H1 (cell line): ENCODE results near the gene RHOG. TPM values are rescaled to one million over a fixed set of nuclear protein-coding genes. Genes with fewer than 3 reads are reported as not detected.
A peak's percentile ranks its signal among the peaks of the same experiment; 100 is the strongest.

Experiments used
- ASH2L ChIP-seq: fragments of 200-600, 300-600 bp; sonication (generic); IDR thresholded peaks from one replicate; pipeline ENCODE4 v1.7.1; 2017; ENCODE audit warnings: low read length
- BACH1 ChIP-seq: IDR thresholded peaks from 2 replicates; pipeline ENCODE4 v1.6.1; 2012; ENCODE audit warnings: low read length, improper control_type of control experiment
- BCL11A ChIP-seq, 2 experiments: IDR thresholded peaks; one replicate each; pipeline ENCODE4 v1.6.1; 2011; ENCODE audit warnings: low read depth in 2 of 2, low read length in 2 of 2, mild to moderate bottlenecking in 2 of 2
- BRCA1 ChIP-seq: IDR thresholded peaks from 2 replicates; pipeline ENCODE4 v1.6.1; 2012; ENCODE audit warnings: low read depth, low read length, improper control_type of control experiment
- CBX5 ChIP-seq: fragments of 300-800, 300-1000 bp; sonication (generic); IDR thresholded peaks from 2 replicates; pipeline ENCODE4 v1.7.1; 2016; ENCODE audit warnings: antibody characterized with exemption, low read length, low read depth
- CBX8 ChIP-seq: fragments of 300-800, 300-1000 bp; sonication (generic); IDR thresholded peaks from 2 replicates; pipeline ENCODE4 v1.7.1; 2016; ENCODE audit warnings: low read depth, low read length, borderline replicate concordance
- CEBPB ChIP-seq: IDR thresholded peaks from 2 replicates; pipeline ENCODE4 v1.6.1; 2012; ENCODE audit warnings: low read depth, low read length
- CHD2 ChIP-seq: IDR thresholded peaks from 2 replicates; pipeline ENCODE4 v1.6.1; 2012; ENCODE audit warnings: low read length, improper control_type of control experiment
- HDAC6 ChIP-seq: IDR thresholded peaks from one replicate; pipeline ENCODE4 v1.7.1; 2012; ENCODE audit warnings: low read depth, mild to moderate bottlenecking, inconsistent platforms, low read length, moderate library complexity
- JUND ChIP-seq: IDR thresholded peaks from 2 replicates; pipeline ENCODE4 v1.6.1; 2011; ENCODE audit warnings: mild to moderate bottlenecking, improper control_type of control experiment, low read length
- KDM4A ChIP-seq: IDR thresholded peaks from one replicate; pipeline ENCODE4 v1.7.1; 2012; ENCODE audit warnings: low read depth, mild to moderate bottlenecking, moderate library complexity, low read length, inconsistent platforms; ENCODE audit not compliant: severe bottlenecking
- MAFK ChIP-seq: IDR thresholded peaks from 2 replicates; pipeline ENCODE4 v1.6.1; 2012; ENCODE audit warnings: low read depth, mild to moderate bottlenecking, improper control_type of control experiment, low read length
- NANOG ChIP-seq: IDR thresholded peaks from 2 replicates; pipeline ENCODE4 v1.6.1; 2011; ENCODE audit warnings: low read length, low read depth, mild to moderate bottlenecking, inconsistent platforms; ENCODE audit not compliant: insufficient read depth, poor library complexity, severe bottlenecking
- NRF1 ChIP-seq: IDR thresholded peaks from 2 replicates; pipeline ENCODE4 v1.6.1; 2011; ENCODE audit warnings: mild to moderate bottlenecking, low read depth, low read length, improper control_type of control experiment
- PHF8 ChIP-seq: fragments of 200-600 bp; sonication (generic); conservative IDR thresholded peaks from 2 replicates; pipeline ENCODE4 v1.7.1; 2012; ENCODE audit warnings: low read depth, mild to moderate bottlenecking, inconsistent platforms, low read length, moderate library complexity
- POLR2AphosphoS5 ChIP-seq: IDR thresholded peaks from 2 replicates; pipeline ENCODE4 v1.6.1; 2011; ENCODE audit warnings: low read depth, low read length
- RXRA ChIP-seq: IDR thresholded peaks from 2 replicates; pipeline ENCODE4 v1.6.1; 2011; ENCODE audit warnings: low read depth, mild to moderate bottlenecking, low read length, moderate library complexity; ENCODE audit not compliant: insufficient read depth
- SIN3A ChIP-seq, 2 experiments: IDR thresholded peaks in 1 of 2; conservative IDR thresholded peaks in 1 of 2; 2 replicates each; pipeline ENCODE4 v1.6.1; 2011 to 2012; ENCODE audit warnings: low read length in 2 of 2, improper control_type of control experiment in 1 of 2, low read depth in 1 of 2, mild to moderate bottlenecking in 1 of 2
- SP2 ChIP-seq: IDR thresholded peaks from 2 replicates; pipeline ENCODE4 v1.6.1; 2012; ENCODE audit warnings: mild to moderate bottlenecking, low read length, inconsistent platforms
- TCF12 ChIP-seq: IDR thresholded peaks from 2 replicates; pipeline ENCODE4 v1.6.1; 2011; ENCODE audit warnings: low read depth, mild to moderate bottlenecking, low read length
- polyA plus RNA-seq, 7 experiments: library from polyadenylated mRNA; depleted of rRNA in 3 of 7; stranded (reverse) in 5 of 7; unstranded in 2 of 7; fragments of >200 nt in 5 of 7; fragments of 200-250 nt in 2 of 7; gene quantifications; 1 replicate in 5 of 7; 2 replicates in 1 of 7; 4 replicates in 1 of 7; pipeline versions ENCODE4 v1.2.1 to v1.2.3, GENCODE V29; 2011 to 2013; ENCODE audit warnings: missing spikeins in 2 of 7, mixed read lengths in 2 of 7
- total RNA-seq: library from RNA; stranded (reverse); fragmentation: NEBNext Ultra II Directional; extraction: Animal tissue kit (Norgen Biotek cat#: 25700); gene quantifications from 2 replicates; pipeline ENCODE4 v1.2.1, GENCODE V29; 2021
- TF ChIP-seq, protein P1 (sequence below): IDR thresholded peaks from 2 replicates; pipeline ENCODE4 v1.6.1; 2011; ENCODE audit warnings: low read length, improper control_type of control experiment
- TF ChIP-seq, protein P2 (sequence below): IDR thresholded peaks from 2 replicates; pipeline ENCODE4 v1.6.1; 2012; ENCODE audit warnings: low read length, inconsistent platforms

RHOG gene
- total and polyA plus RNA-seq, 2 of the 8 experiments (the other 6 are each of a cell fraction or from before 2014, with no cell fraction given): 28.3 to 69.6 TPM

DNA sequence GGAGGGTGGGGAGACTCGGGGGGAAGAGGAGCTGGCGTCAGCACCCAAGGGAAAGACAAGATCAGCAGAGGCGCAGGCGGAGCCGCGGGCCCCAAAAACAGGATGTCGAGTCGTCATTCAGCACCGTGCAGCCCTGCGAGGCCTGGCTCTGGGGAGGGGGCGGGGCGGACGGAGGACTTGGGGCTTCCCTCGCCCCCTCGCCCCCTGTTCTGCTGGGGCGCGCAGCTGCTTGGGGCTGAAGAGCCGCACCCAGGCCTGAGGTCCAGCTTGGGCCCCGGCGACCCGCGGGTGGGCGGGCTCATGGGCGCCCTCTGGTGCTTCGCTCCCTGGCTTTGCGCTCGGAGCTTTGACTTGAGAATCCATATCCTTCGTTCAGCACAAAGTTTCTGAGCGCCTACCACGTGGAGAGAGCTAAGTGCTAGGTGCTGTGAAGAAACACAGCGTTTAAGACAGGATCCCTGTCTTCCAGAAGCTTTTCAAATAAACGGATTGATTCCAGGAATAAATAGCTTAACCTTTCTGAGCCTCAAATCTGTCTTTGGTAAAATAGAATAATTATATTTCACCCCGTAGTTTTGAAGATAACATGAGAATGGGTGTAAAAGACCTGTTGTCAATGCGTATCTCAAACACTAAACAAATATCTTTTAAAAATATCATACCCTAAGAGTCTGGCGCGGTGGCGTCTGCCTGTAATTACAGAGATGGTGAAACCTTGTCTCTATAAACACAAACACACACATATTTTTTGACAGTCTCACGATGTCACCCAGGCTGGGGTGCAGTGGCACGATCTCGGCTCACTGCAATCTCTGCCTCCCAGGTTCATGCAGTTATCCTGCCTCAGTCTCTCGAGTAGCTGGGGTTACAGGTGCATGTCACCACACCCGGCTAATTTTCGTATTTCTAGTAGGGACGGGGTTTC lies 929 bp upstream of the RHOG start (continued):
- TF ChIP-seq SIN3A (conservative IDR thresholded peaks at IDR 0.05 in 1 of 2, IDR thresholded peaks at IDR 0.05 in 1 of 2; ENCODE audit: low read depth in 1 of 2, low read length in 2 of 2) (peak; percentile 61 to 72; a peak in 2 of 4 replicates), ASH2L (peak; percentile 12), CBX5 (no peak), BACH1 (no peak), TCF12 (no peak), CEBPB (no peak), CBX8 (no peak), MAFK (no peak), CHD2 (no peak), BCL11A (IDR thresholded peaks at IDR 0.05; ENCODE audit: low read depth in 2 of 2, low read length in 2 of 2) (no peak), POLR2AphosphoS5 (no peak), NANOG (no peak), BRCA1 (no peak), SP2 (no peak), RXRA (no peak), KDM4A (peak; percentile 50), HDAC6 (no peak), PHF8 (no peak; the same call in 1 of the 2 replicates), JUND (peak; percentile 30; the same call in 1 of the 2 replicates), NRF1 (no peak)
- TF ChIP-seq, protein P1, sequence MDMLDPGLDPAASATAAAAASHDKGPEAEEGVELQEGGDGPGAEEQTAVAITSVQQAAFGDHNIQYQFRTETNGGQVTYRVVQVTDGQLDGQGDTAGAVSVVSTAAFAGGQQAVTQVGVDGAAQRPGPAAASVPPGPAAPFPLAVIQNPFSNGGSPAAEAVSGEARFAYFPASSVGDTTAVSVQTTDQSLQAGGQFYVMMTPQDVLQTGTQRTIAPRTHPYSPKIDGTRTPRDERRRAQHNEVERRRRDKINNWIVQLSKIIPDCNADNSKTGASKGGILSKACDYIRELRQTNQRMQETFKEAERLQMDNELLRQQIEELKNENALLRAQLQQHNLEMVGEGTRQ: no peak
- TF ChIP-seq, protein P2, sequence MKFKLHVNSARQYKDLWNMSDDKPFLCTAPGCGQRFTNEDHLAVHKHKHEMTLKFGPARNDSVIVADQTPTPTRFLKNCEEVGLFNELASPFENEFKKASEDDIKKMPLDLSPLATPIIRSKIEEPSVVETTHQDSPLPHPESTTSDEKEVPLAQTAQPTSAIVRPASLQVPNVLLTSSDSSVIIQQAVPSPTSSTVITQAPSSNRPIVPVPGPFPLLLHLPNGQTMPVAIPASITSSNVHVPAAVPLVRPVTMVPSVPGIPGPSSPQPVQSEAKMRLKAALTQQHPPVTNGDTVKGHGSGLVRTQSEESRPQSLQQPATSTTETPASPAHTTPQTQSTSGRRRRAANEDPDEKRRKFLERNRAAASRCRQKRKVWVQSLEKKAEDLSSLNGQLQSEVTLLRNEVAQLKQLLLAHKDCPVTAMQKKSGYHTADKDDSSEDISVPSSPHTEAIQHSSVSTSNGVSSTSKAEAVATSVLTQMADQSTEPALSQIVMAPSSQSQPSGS: no peak
